GM21515 (cell line): ENCODE measurements around the gene NTS.

Experiments
- ATAC-seq: cut with Tn5 transposase; IDR thresholded peaks from one replicate; pipeline ENCODE4 v1.9.1; 2021; ENCODE audit not compliant: unreplicated experiment

NTS gene, protein sequence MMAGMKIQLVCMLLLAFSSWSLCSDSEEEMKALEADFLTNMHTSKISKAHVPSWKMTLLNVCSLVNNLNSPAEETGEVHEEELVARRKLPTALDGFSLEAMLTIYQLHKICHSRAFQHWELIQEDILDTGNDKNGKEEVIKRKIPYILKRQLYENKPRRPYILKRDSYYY

DNA sequence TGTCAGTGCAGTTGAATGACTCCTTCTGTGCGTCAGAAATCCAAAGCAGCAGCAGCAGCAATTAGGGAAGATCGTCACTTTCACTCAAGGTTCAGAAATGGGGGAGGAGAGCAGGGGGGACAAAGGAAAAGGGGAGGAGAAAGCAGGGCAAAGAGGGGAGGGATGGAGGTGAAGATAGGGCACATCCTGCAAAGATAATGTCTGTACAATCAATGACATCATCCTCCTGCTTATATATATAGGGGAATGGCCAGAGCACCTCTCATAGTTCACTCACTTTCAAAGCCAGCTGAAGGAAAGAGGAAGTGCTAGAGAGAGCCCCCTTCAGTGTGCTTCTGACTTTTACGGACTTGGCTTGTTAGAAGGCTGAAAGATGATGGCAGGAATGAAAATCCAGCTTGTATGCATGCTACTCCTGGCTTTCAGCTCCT, at the start of gene NTS:
NTS (plus strand) TSS at position 265 of the 431 bp plus-strand sequence; CDS start at position 374, 109 bp downstream.
- peak; percentile 55 for ATAC-seq

DNA sequence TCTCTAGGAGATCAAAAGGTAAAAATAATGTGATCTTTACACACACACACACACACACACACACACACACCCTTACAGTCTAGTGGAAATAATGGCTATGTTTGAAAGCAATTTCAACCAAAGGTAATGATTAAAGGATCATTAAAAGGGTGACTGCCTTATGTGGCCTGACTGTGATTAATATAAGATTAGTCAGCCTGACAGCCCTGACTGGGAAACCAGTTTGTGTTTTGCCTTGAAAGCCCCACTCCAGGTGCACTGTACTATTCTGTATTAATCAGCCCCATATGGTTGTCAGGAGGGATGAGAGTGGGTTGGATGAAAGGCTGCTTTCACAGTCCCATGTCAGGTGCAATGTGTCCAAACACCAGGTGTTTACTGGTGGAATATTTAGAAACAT, 48.3 kb upstream of the NTS start:
- ATAC-seq = no peak

DNA sequence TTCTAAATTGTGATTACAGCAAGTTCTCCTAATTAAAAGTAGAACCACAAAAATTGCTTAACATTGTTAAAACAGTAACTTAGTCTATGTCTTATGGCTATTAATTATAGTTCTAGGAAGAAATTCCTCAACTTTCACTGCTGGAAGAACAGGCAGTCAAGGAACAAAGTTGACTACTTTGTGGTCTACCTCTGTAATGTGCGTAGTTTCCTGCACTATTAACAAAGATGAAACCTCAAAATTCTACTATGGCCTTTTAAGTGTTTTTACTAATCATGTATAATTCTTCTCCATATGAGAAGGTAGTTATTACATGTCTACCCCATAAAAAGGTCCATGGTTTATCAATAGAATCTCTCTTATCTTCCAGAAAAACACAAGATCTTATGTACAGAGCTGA, 45.5 kb upstream of the NTS start:
- no peak for ATAC-seq

DNA sequence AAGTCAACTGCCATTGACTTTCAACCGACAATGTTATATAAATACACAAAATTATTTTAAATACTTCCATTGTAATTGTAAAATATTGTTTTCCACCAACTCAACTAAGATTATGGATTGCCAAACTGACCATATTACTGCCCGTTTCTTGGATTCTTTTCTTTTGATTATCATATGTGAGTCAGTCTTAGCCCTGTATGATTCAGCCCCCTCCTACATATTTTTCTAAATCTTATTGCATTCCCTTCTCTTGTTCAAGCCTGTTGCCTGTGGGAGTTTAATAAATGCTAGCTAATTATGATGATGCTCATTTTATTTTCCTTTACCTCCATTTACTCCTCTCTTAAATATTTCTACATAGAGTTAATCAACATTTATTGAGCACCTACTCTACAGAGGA, 44.7 kb upstream of the NTS start:
- ATAC-seq = no peak

DNA sequence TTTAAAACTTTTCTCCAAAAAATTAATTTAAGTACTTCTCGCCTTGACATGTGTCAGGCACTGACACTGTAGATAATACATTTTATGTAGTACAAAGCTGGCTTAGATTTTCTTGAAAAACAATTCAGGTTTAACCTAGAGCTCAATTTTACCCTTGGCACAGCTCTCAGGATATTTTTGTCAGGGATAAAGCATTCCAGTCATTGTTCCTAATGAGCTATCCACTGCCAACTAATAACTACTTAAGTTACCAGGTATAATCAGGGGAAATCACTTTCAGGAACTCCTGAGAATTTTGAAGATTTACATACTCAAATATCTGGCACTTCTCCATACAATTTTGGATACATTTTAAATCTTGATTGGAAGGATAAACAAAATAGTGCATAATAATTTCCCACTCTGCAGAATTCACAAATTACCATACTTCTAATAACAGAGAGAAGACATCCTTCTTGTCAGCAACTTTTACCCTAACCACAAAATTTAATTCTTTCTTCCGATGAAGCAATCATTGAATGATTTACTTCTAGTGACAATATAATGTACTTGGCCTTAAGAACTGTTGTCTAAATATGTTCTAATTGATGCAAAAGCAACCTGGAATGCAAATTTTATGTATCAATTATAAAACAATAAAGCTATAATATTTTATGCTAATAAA, 42.6 kb upstream of the NTS start:
- no peak for ATAC-seq

DNA sequence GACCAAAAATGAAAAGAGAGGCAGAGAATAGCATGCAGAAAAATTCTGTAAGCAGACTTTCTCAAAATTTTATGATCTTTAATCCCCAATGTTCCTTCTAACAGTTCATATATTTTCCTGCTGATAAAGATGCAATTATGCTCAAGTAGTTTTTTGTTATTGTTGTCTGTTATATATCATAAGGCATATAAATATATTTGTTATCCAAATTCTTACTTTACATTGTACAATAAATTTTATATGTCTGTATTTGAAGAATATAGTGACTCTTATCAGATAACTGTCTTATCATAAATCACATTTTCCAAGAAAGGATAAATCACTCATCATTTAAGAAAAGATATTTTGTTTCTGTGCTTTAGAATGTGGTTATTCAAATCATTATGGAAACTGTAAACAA, 40.5 kb upstream of the NTS start:
- ATAC-seq = no peak

DNA sequence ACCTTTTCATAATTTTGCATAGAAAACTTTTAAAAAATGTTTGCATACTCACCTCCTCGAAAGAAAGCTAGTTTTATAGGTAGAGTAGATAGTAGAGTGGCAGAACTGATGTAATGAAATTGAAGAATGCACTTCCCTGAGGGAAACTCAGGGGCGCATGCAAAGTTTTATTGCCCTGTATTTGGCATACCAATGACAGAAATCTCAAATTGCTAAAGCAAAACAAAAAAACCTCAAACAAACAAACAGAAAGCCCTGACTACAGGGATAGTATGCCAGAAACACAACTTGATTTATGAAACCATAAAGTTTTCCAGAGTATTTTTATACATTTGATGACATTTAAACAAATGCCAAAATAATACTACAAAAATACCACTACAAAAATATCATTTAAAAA, 39.7 kb upstream of the NTS start:
- ATAC-seq = no peak

DNA sequence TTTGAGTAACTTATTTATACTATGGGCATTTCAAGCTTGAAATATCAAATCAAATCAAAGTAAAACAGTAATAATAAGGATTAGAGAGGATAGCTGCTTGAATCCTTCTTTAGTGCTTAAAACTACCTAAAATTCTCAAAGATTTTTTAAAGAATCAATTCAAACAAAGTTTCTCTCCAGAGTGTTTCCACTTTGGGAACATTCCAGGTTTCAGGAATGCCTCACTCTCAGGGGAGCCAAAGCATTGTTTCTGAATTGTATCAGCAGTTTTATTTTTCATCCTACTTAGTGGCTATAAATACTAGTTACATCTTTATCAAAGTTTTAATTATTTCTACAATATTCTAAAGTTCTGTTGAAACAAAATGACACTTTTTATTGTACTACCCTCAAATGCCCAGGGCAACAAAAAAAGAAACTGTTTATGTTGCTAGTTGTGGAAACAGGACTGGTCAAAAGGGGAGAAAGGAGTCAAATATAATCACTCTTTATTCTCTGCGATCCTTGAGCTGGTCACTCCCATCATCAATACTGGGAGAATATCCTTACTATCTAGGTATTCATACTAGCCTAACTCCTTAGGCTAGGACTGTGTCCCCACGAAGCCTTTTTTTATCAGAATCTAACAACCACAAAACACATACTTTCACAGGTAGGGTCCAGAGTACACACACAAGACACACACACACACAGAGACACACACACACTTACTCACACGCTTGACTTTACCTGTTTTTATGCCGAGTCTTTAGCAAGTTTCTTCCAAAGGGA, 38.5 kb upstream of the NTS start:
- ATAC-seq = no peak

DNA sequence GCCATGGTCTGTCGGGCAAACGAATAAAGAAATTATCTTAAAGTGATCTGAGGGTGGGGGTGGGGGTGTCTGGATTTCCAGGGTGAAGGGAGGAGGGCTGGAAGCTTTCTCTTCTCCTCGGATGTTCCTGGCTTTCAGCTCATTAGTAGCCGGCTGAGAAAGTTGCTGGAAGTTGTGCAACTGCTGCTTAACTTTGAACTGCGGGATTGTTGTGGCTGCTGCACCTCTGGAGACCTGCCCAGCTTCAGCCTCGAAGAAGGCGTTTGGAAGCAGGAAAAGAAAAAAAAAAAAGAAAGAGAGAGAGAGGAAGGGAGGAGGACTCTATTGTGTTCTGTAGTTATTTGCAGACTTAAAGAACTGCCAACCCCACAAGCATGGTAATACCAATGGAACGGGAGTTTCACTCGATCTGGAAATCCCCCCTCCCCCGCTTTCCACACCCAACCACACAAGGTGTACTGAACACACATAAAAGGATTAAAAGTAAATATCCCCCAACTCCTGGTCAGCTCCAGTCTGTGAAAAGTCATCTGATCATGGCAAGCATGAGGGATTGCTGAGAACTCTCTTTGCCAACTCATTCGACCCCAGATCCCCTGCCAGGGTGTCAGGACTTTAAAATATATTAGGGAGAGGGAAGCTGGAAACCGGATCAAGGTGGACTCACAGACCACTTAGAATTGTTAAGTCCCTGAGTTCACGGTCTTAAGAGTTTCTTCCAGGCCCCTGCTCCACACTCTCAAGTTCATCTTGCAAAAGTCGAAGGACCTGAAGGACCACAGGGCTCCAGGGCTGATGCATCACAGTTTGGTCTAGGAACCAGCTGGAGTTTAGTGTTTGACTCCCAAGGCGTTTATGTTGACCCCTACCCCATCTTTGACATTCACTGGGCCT, 37.7 kb upstream of the NTS start, which contains the start of gene RASSF9:
RASSF9 (minus strand) TSS at position 213 of the 894 bp plus-strand sequence; CDS start at position 5, 208 bp downstream.
- no peak for ATAC-seq

DNA sequence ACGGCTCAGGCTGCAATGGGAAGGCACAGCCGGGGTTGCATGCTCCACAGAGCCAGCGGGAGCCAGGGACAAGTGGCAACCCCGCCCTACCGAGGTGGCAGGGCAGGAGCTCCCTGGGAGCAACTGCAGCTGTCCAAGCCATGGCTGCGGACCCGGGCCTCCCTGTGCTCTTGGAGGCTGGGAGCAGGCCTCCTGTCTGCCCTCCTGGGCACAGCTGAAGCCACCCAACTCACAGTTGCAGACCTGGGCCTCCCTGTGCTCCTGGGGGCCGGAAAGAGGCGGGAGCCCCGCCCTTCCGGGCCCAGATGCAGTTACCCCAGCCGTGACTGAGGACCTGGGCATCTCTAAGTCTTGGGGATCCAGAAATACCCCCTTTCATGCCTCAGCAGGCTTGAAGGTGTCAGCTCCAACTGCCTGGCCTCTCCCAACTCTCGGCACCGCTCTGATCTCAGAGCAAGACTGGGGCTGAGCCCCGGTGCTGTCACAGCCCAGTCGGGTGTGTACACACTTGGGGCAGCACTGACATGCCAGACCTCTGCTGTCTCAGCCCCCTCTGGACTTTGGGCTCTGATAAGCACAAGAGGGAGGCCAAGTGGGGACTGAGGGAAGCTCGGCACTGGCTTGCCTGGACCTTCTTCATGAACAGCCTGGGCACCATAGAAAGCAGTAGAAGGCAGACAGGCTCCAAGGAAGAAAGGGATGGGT, 30.3 kb upstream of the NTS start:
- no peak for ATAC-seq

DNA sequence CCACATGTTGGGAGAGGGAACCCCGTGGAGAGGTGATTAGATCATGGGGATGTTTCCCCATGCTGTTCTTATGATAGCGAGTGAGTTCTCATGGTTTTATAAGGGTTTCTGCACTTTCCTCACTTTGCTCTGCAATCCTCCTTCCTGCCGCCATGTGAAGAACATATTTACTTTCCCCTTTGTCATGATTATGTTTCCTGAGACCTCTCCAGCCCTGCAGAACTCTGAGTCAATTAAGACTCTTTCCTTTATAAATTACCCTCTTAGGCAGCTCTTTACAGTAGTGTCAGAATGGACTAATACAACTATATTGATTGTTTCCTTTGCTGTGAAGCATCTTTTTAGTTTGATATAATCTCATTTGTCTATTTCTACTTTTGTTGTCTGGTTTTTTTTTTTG, 24.8 kb upstream of the NTS start:
- ATAC-seq = no peak

DNA sequence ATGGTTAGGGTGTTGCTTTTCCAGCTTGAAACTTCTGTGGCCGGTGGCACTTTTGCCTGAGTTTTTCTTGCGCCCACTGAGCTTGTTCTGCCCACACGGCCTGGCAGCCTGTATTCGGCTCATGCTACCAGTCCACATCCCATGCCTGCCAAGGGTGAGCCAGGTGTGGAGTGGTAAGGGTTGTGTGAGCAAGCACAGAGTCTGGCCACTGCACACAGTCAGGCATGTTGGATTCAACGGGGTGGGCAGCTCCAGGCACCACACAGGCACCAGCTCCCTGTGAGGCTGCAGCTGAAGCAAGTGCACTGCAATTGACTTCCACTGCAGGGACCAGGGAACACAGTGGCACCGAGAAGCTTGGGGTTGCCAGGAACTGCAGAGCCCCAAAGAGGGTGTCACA, 18.8 kb upstream of the NTS start:
- no peak for ATAC-seq

DNA sequence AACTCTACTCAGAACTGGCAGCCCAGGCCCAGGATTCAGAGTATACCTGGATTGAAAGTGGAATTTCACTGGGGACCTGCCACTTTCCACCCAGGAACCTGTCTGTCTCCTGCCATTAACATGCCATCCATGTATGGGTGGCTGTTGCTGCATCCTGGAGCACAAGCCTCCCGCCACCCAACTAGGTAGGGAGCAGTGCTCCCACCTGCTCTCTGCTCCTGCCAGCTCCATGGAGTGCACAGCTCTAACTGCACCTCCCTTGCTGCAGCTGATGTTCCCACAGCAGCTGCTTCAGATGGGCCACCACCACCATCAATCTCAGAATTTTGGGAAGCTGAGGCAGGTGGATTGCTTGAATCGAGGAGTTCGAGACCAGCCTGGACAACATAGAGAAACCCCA, 17.1 kb upstream of the NTS start:
- no peak for ATAC-seq

DNA sequence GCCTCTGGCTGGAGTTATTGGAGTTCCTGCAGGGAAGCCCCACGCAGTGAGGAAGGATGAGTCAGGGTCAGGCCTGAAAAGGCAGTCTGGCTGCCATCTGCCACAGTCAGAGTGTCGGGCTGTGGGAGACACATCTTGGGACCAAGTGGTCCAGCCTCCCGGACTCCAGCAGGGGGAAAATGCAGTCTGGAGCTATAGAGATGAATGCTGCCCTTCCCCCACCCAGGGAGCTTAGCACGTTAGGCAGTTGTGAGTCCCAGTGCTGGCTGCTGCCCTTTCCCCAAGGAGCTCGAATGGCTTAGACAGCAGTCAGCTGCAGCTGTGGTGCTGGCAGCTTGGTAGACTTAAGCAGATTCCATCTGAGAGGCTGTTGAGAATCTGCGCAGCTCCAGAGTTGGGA, 8.2 kb upstream of the NTS start:
- no peak for ATAC-seq

DNA sequence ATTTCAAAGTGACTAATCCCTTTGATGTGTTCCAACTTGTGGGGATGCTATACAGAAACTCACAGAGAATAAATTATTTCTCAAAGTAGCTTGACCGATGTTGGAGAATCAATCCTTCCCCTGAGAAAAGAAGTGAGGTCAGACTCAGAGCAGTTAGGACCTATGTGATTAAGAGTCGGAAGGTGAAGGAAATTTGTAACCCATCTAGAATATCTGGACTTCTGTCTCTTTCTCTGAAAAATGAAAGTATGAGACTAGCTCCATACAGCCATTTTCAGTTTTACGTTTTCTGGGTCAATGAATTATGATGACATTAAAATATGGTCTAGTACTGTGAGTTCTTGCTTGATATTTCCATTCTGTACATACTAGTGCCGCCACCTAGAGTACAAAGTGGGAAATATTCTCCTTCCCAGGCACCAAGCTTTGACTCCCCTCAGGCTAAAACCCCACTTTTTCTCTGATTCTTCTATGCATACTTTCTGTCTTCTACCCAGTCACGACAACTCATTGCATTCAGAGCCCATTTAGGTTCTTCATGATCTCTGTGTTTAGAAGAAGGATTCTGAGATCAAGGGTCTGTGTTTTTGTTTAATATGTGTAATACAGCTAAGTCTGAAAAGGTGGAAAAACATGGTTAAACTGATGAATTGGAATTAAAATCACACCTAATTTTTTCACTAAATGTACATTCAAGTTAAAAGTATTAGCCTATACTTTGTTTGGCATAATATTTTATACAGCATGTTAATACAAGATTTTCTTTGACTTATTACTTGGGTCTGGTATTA, 6.9 kb upstream of the NTS start:
- peak; percentile 98 for ATAC-seq

DNA sequence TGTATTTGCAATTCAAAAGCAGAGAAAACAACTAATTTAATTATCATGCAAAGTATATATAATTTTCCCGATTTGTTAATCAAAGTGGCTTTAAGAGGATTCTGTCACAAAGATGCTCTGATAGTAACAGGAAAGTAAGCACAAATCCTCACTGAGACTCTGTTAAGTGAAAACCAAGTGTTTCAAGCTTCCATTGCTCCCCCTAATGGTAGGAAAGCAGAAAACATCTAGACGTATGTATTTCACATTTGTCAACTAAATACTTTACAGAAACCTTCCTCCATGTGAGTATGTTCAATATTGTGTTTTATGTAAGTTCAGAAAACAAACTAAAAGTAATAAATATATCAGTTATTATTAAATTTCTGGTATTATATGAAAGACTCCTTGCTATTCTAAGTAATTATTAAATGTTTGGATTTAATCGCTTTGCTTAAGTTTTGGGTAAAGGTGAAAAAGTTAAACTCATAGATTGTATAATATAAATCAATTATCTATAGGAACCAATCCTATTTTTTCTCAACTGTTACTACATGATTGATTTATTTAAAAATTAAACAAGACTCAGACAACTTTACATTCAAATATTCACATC, 1.5 kb upstream of the NTS start:
- peak; percentile 80 for ATAC-seq

DNA sequence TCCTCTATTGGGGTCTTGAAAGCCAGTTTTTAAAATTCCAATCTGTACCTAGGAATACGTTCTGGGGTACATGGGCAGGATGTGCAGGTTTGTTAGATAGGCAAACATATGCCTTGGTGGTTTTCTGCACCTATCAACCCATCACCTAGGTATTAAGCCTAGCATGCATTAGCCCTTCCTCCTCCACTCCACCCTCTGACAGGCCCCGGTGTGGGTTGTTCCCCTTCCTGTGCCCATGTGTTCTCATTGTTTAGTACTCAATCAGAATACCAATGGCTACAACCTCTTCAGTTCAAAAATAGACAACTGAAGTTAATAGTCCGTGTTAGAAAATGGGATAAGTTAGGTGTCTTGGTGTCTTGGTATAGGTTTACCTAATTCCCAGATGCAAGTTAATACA, 3.4 kb downstream of the NTS start:
- ATAC-seq = no peak

DNA sequence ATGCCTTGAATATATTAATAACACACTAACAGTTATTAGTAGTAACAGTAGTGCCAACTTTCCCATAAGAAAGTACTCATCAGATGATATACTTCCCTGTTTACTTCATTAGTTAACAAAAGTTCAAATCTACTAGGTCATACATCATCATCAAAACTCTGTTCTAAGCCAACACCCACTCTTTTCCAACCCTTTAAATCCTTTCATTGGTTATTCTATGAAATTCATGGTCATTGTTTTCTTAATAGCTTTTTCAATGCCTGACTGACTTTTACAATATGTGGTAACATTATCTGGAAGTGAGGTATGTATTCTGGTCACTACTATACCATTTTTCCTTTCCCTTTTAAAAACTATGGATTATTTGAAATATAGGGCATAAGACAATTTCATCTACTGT, 9.7 kb downstream of the NTS start:
- ATAC-seq = no peak

DNA sequence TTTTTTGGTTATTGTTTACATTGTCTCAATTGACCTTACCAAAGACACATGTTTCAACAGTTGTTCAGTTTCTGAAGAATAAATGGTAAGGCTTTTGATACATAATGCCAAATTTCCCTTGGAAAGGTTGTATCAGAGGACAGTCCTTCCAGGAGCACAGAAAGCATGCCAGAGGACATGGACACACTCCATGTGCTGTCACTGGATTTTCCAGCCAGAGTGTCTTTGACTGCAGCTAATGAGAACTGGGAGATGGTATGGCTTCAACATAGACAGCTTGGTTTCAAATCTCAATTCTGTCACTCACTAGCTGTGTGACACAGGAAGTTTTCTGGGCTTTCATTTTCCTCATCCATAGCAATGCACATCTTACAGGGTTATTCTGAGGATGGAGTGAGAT, 20.6 kb downstream of the NTS start:
- ATAC-seq = no peak
